Measurements from ENCODE around the gene LIN54.
"Not testable (repeated sequence)": the region's sequence is repeated elsewhere in the genome, so short reads cannot be mapped to it uniquely, and the experiment has no call there.

The LIN54 gene

GRCh38 chr4:82951196-82951595, 59.4 kb downstream of the LIN54 start:
- DNase-seq (ENCODE audit: low read depth in 2 of 2, low spot score in 1 of 2) = no peak

- DNase-seq (ENCODE audit: low read depth in 2 of 2, low spot score in 1 of 2) = no peak
Observed at GRCh38 chr4:82948647-82949204, 61.9 kb downstream of the LIN54 start.

GRCh38 chr4:82947498-82947897, 63.1 kb downstream of the LIN54 start:
- DNase-seq (ENCODE audit: low read depth in 2 of 2, low spot score in 1 of 2) = no peak

GRCh38 chr4:82939414-82939813, 71.2 kb downstream of the LIN54 start:
- DNase-seq (ENCODE audit: low read depth in 2 of 2, low spot score in 1 of 2) = no peak

GRCh38 chr4:82934441-82934840, 76.2 kb downstream of the LIN54 start:
- DNase-seq (ENCODE audit: low read depth in 2 of 2, low spot score in 1 of 2) = no peak

- no peak for DNase-seq (ENCODE audit: low read depth in 2 of 2, low spot score in 1 of 2)
Observed at GRCh38 chr4:82930848-82931755, 79.5 kb downstream of the LIN54 start.

GRCh38 chr4:82921795-82922194, 88.8 kb downstream of the LIN54 start:
- no peak for DNase-seq (ENCODE audit: low read depth in 2 of 2, low spot score in 1 of 2)

GRCh38 chr4:82919386-82919785, 91.2 kb downstream of the LIN54 start:
- DNase-seq (ENCODE audit: low read depth in 2 of 2, low spot score in 1 of 2) = no peak

- no peak for DNase-seq (ENCODE audit: low read depth in 2 of 2, low spot score in 1 of 2)
Observed at GRCh38 chr4:82918091-82918490, 92.5 kb downstream of the LIN54 start.

GRCh38 chr4:82913968-82914367, 96.7 kb downstream of the LIN54 start:
- DNase-seq (ENCODE audit: low read depth in 2 of 2, low spot score in 1 of 2) = not testable (repeated sequence)

- DNase-seq (ENCODE audit: low read depth in 2 of 2, low spot score in 1 of 2) = no peak
Observed at GRCh38 chr4:82913305-82913704, 97.3 kb downstream of the LIN54 start.

- DNase-seq (ENCODE audit: low read depth in 2 of 2, low spot score in 1 of 2) = no peak
Observed at GRCh38 chr4:82909326-82909725, 101.3 kb downstream of the LIN54 start.

GRCh38 chr4:82906469-82906868, 104.2 kb downstream of the LIN54 start:
- DNase-seq (ENCODE audit: low read depth in 2 of 2, low spot score in 1 of 2) = no peak

- DNase-seq (ENCODE audit: low read depth in 2 of 2, low spot score in 1 of 2) = no peak
Observed at GRCh38 chr4:82905205-82905604, 105.4 kb downstream of the LIN54 start.

GRCh38 chr4:82903737-82904136, 106.9 kb downstream of the LIN54 start:
- no peak for DNase-seq (ENCODE audit: low read depth in 2 of 2, low spot score in 1 of 2)

- DNase-seq (ENCODE audit: low read depth in 2 of 2, low spot score in 1 of 2) = no peak
Observed at GRCh38 chr4:82901183-82901718, 109.4 kb downstream of the LIN54 start.

GRCh38 chr4:82900411-82901182, 110.0 kb downstream of the LIN54 start, which contains the start of gene THAP9:
Gene THAP9, plus strand, starts transcription at chr4:82900735. Its CDS starts 68 bp downstream, at chr4:82900803.
- DNase-seq (ENCODE audit: low read depth in 2 of 2, low spot score in 1 of 2) = peak; percentile 91 to 96

GRCh38 chr4:82900066-82900410, 110.6 kb downstream of the LIN54 start:
- no peak for DNase-seq (ENCODE audit: low read depth in 2 of 2, low spot score in 1 of 2)

GRCh38 chr4:82899374-82900065, 111.1 kb downstream of the LIN54 start:
- no peak for DNase-seq (ENCODE audit: low read depth in 2 of 2, low spot score in 1 of 2)

GRCh38 chr4:82898322-82899243, 112.0 kb downstream of the LIN54 start:
- DNase-seq (ENCODE audit: low read depth in 2 of 2, low spot score in 1 of 2) = no peak
